IMR-90 (cell line): Measurements from ENCODE around the gene PHAF1.

Experiments
- BHLHE40 ChIP-seq: fragments of 150-350 bp; IDR thresholded peaks from 2 replicates; pipeline ENCODE4 v1.6.1; 2016; ENCODE audit warnings: mild to moderate bottlenecking, low read depth, low read length
- CEBPB ChIP-seq: IDR thresholded peaks from 2 replicates; pipeline ENCODE4 v1.6.1; 2012; ENCODE audit warnings: low read depth, low read length, improper control_type of control experiment
- POLR2A ChIP-seq: IDR thresholded peaks from 2 replicates; pipeline ENCODE4 v1.6.1; 2012; ENCODE audit warnings: mild to moderate bottlenecking, low read depth, low read length
- TF ChIP-seq, protein P1 (sequence below): conservative IDR thresholded peaks from 2 replicates; pipeline ENCODE4 v1.5.1; 2012; ENCODE audit warnings: mild to moderate bottlenecking, low read depth, low read length, improper control_type of control experiment

GRCh38 chr16:67164599-67165061 is 54.9 kb downstream of the PHAF1 start, which contains the start of gene HSF4:
- TF ChIP-seq, protein P1, sequence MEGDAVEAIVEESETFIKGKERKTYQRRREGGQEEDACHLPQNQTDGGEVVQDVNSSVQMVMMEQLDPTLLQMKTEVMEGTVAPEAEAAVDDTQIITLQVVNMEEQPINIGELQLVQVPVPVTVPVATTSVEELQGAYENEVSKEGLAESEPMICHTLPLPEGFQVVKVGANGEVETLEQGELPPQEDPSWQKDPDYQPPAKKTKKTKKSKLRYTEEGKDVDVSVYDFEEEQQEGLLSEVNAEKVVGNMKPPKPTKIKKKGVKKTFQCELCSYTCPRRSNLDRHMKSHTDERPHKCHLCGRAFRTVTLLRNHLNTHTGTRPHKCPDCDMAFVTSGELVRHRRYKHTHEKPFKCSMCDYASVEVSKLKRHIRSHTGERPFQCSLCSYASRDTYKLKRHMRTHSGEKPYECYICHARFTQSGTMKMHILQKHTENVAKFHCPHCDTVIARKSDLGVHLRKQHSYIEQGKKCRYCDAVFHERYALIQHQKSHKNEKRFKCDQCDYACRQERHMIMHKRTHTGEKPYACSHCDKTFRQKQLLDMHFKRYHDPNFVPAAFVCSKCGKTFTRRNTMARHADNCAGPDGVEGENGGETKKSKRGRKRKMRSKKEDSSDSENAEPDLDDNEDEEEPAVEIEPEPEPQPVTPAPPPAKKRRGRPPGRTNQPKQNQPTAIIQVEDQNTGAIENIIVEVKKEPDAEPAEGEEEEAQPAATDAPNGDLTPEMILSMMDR: no peak
- no peak for TF ChIP-seq BHLHE40
- TF ChIP-seq CEBPB: no peak
- no peak for TF ChIP-seq POLR2A
